Measurements from ENCODE around the gene PHKG2. TPM values are rescaled to one million over a fixed set of nuclear protein-coding genes. Genes with fewer than 3 reads are reported as not detected.

Gene PHKG2
- total and polyA plus RNA-seq, 8 donors = 18.2 to 104 (median 32.4) TPM

DNA sequence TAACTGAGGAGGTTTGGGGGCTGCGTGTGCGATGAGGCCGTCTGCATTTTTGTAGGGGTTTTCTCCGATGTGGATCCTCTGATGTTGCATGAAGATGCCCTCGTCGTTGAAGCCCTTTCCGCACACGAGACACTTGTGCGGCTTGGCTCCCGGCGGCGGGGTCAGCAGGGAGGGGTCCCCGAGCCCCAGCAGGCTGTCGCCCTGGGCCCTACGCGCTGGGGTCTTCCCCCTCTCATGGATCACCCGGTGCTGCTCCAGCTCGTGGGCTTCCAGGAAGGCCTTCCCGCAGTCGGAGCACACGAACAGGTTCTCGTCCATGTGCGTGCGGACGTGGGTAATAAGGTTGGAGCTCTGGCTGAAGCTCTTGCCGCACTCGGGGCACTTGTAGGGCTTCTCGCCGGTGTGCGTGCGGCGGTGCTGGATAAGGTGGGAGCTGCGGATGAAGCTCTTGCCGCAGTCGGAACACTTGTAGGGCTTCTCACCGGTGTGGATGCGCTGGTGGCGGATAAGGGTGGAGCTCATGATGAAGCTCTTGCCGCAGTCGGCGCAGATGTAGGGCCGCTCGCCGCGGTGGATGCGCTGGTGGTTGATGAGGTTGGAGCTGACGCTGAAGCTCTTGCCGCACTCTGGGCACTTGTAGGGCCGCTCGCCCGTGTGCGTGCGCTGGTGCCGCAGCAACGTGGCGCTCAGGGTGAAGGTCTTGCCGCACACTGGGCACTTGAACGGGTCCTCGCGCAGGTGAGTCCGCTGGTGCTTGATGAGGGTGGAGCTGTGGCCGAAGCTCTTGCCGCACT, 34.5 kb downstream of the PHKG2 start:
- Histone ChIP-seq H3K4me3 (no peak overlapping the region), H3K9me3 (no peaks in the 10 kb centered on the region), H3K27me3 (no peaks in the 10 kb centered on the region), H3K4me1 (peaks cover 9 to 35% (median 23%) of the 10 kb centered on the region in 4 donors), H3K36me3 (peaks cover 22 to 48% (median 37%) of the 10 kb centered on the region in 4 donors), H3K27ac (no peak overlapping the region)
- WGBS, 5 donors = 95 to 97% (median 97%) methylated on average over 54 to 63 of the region's 63 CpGs
- peak in 1 of 2 donors; percentile 2 for DNase-seq
- intact Hi-C loops (cut with DNase I; ENCODE audit: low total_unique reads) = loop anchor here (10.0 kb wide), 1 partner anchor 62 kb away; no protein-coding TSS in a partner anchor
- no peak for TF ChIP-seq EP300 (IDR thresholded peaks at IDR 0.05)
- TF ChIP-seq, protein P1, sequence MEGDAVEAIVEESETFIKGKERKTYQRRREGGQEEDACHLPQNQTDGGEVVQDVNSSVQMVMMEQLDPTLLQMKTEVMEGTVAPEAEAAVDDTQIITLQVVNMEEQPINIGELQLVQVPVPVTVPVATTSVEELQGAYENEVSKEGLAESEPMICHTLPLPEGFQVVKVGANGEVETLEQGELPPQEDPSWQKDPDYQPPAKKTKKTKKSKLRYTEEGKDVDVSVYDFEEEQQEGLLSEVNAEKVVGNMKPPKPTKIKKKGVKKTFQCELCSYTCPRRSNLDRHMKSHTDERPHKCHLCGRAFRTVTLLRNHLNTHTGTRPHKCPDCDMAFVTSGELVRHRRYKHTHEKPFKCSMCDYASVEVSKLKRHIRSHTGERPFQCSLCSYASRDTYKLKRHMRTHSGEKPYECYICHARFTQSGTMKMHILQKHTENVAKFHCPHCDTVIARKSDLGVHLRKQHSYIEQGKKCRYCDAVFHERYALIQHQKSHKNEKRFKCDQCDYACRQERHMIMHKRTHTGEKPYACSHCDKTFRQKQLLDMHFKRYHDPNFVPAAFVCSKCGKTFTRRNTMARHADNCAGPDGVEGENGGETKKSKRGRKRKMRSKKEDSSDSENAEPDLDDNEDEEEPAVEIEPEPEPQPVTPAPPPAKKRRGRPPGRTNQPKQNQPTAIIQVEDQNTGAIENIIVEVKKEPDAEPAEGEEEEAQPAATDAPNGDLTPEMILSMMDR (IDR thresholded peaks at IDR 0.05) = no peak
- no peak for TF ChIP-seq POLR2AphosphoS5 (IDR thresholded peaks at IDR 0.05)
- no peak for TF ChIP-seq POLR2A (IDR thresholded peaks at IDR 0.05)

DNA sequence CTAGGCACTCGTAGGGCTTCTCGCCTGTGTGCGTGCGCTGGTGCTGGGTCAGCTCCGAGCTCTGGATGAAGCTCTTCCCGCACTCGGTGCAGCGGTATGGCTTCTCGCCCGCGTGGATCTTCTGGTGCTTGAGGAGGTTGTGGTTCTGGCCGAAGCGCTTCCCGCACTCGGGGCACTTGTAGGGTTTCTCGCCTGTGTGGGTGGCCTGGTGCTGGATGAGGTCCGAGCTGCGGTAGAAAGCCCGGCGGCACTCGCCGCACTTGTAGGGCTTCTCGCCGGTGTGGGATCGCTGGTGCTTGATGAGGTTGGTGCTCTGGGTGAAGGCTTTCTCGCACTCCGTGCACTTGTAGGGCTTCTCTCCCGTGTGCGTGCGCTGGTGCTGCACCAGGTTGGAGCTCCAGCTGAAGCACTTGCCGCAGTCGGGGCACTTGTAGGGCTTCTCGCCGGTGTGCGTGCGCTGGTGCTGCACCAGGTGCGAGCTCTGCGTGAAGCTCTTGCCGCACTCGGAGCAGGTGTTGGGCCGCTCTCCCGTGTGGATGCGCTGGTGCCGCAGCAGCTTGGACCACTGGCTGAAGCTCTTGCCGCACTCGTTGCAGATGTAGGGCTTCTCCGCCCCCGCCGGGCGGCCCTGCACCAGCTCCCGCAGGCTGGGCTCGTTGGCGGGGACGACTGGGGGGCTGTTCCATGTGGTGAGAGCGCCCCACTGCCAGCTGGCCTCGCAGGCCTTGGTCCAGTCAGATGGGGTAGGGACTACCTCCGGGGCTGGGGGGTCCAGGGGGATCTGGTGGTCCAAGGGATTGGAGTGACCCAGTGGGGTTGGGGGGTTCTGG, 35.3 kb downstream of the PHKG2 start:
- no peak for TF ChIP-seq POLR2AphosphoS5 (IDR thresholded peaks at IDR 0.05)
- Histone ChIP-seq H3K4me3 (no peak overlapping the region), H3K27ac (no peak overlapping the region), H3K36me3 (peaks cover 22 to 48% (median 37%) of the 10 kb centered on the region in 4 donors), H3K27me3 (no peaks in the 10 kb centered on the region), H3K4me1 (peaks cover 11 to 40% (median 28%) of the 10 kb centered on the region in 4 donors), H3K9me3 (no peaks in the 10 kb centered on the region)
- 94 to 98% (median 95%) methylated on average over 17 to 57 of the region's 57 CpGs for WGBS, 5 donors
- intact Hi-C loops (cut with DNase I; ENCODE audit: low total_unique reads) = loop anchor here (10.0 kb wide), 1 partner anchor 61 kb away; no protein-coding TSS in a partner anchor
- peak in 1 of 2 donors; percentile 6 for DNase-seq

DNA sequence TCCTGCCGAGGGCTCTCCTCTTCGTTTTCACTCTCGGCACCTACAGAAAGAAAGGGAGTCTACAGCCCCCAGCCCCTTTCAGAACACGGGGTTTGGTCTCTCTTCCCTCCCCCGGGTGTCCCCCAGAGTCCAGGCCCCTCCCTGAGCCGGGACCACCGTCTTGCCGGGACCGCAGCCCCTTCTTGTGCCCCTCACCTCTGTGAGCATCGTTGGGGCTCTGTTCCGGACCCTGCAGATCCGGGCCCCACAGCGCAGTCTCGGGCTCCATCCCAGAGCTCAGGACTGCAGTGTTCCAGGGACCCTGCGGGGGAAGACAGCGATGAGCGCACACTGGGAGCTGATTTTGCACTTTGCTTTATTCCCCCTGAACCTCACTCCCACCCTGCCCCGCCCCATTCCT, 36.0 kb downstream of the PHKG2 start:
- intact Hi-C loops (cut with DNase I; ENCODE audit: low total_unique reads) = loop anchor here (10.0 kb wide), 1 partner anchor 61 kb away; no protein-coding TSS in a partner anchor
- DNase-seq = peak in 1 of 2 donors; percentile 6
- Histone ChIP-seq H3K27me3 (no peaks in the 10 kb centered on the region), H3K4me3 (no peak overlapping the region), H3K36me3 (peaks cover 22 to 48% (median 37%) of the 10 kb centered on the region in 4 donors), H3K9me3 (no peaks in the 10 kb centered on the region), H3K4me1 (peaks cover 11 to 40% (median 27%) of the 10 kb centered on the region in 4 donors), H3K27ac (no peak overlapping the region)
- TF ChIP-seq POLR2A (IDR thresholded peaks at IDR 0.05) (no peak), EP300 (IDR thresholded peaks at IDR 0.05) (no peak), POLR2AphosphoS5 (IDR thresholded peaks at IDR 0.05) (no peak)
- TF ChIP-seq, protein P1 (IDR thresholded peaks at IDR 0.05) = no peak
- 85 to 93% (median 89%) methylated on average over 18 of the region's 18 CpGs for WGBS, 5 donors

DNA sequence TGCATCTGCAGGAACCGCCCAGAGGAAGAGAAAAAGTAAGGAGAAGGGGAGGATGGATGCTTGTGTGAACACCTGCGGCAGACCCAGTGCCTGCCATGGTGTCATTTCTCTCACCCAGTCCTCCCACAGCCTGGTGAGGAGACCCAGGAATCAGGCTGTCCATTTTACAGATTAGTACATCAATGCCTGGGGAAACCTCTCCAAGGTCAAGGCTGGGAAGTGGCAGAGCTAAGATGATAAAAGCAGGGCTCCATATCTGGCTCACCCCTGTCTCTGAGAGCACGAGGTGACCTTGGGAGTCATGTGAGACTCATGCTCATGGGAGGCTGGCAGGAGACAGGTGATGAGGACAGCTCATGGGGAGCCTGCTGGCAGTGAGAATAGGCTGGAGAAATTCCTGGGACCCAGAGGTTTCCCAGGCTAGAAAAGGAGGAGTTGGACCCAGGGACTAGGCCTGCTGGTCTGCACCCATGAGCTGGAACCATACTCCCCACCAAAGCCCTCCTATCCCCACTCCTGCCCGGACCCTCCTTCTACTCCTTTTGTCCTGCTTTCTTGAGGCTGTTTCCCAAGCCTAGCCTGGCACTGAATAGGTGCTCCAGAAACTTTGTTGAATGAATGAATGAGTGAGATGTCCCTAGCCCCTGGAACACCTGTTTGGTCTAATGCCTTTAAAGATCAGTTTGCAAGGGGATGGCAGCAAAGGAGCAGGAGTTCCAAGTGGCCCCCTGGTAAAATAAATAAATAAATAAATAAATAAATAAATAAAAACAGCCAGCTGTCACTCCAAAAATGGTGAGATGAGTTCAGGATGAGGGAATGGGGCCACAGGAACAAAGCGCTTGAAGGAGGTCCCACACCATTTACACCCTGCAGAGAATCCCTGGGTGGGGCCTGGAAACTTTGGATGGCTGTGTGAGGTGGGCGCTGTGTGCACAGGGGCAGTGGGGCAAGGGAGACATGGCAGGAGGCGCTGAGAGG, 37.2 kb downstream of the PHKG2 start:
- H3K4me1 ChIP-seq = peaks cover 11 to 40% (median 27%) of the 10 kb centered on the region in 4 donors
- no peaks in the 10 kb centered on the region for H3K9me3 ChIP-seq
- peaks cover 22 to 42% (median 37%) of the 10 kb centered on the region in 4 donors for H3K36me3 ChIP-seq
- TF ChIP-seq POLR2A (IDR thresholded peaks at IDR 0.05) (no peak), POLR2AphosphoS5 (IDR thresholded peaks at IDR 0.05) (no peak)
- TF ChIP-seq, protein P1 (IDR thresholded peaks at IDR 0.05) = no peak
- H3K27ac ChIP-seq = peak overlapping the region in 4 of 5 donors; percentile 90 to 93 (median 91)
- peak in 1 of 2 donors; percentile 22 for DNase-seq
- intact Hi-C loops (cut with DNase I; ENCODE audit: low total_unique reads) = loop anchor here (10.0 kb wide), 1 partner anchor 59 kb away; no protein-coding TSS in a partner anchor
- 69 to 75% (median 72%) methylated on average over 7 of the region's 7 CpGs for WGBS, 5 donors
- H3K4me3 ChIP-seq = peak overlapping the region; percentile 83 to 99 (median 92)
- no peaks in the 10 kb centered on the region for H3K27me3 ChIP-seq
